Activated CD4-positive, alpha-beta T cell treated with anti-CD3 and anti-CD28 coated beads for 4 hours (primary cell): ENCODE measurements around the gene TNPO3.

Source experiments
- DNase-seq, 2 donors: peaks; one replicate each; pipeline ENCODE4 v3.0.0-alpha.2; 2020

Gene TNPO3

GRCh38 chr7:129054438-129055293, at the start of gene TNPO3:
TNPO3 (minus strand) TSS chr7:129055111; CDS start chr7:129054770, 341 bp downstream.
- peak; percentile 90 to 91 for DNase-seq

GRCh38 chr7:129103561-129104324, 48.8 kb upstream of the TNPO3 start:
- no peak for DNase-seq

- no peak for DNase-seq
Observed at GRCh38 chr7:129101746-129102145, 46.8 kb upstream of the TNPO3 start.

- DNase-seq = no peak
Observed at GRCh38 chr7:129100827-129101166, 45.9 kb upstream of the TNPO3 start.

- DNase-seq = no peak
Observed at GRCh38 chr7:129098409-129099084, 43.6 kb upstream of the TNPO3 start.

- DNase-seq = peak in 1 of 2 donors; percentile 2
Observed at GRCh38 chr7:129095258-129095657, 40.3 kb upstream of the TNPO3 start.

- no peak for DNase-seq
Observed at GRCh38 chr7:129094501-129094900, 39.6 kb upstream of the TNPO3 start.

- no peak for DNase-seq
Observed at GRCh38 chr7:129093867-129094456, 39.1 kb upstream of the TNPO3 start.

GRCh38 chr7:129091484-129092002, 36.6 kb upstream of the TNPO3 start:
- DNase-seq = peak; percentile 71 to 89

GRCh38 chr7:129090300-129090907, 35.5 kb upstream of the TNPO3 start:
- no peak for DNase-seq

GRCh38 chr7:129089521-129090212, 34.8 kb upstream of the TNPO3 start:
- no peak for DNase-seq

- no peak for DNase-seq
Observed at GRCh38 chr7:129084801-129085551, 30.1 kb upstream of the TNPO3 start.

- no peak for DNase-seq
Observed at GRCh38 chr7:129083525-129083924, 28.6 kb upstream of the TNPO3 start.

GRCh38 chr7:129078455-129078854, 23.5 kb upstream of the TNPO3 start:
- DNase-seq = no peak

- DNase-seq = no peak
Observed at GRCh38 chr7:129076886-129077285, 22.0 kb upstream of the TNPO3 start.

GRCh38 chr7:129074994-129075393, 20.1 kb upstream of the TNPO3 start:
- no peak for DNase-seq

GRCh38 chr7:129074361-129074871, 19.5 kb upstream of the TNPO3 start:
- no peak for DNase-seq

GRCh38 chr7:129073738-129074137, 18.8 kb upstream of the TNPO3 start:
- DNase-seq = no peak

- no peak for DNase-seq
Observed at GRCh38 chr7:129073204-129073603, 18.3 kb upstream of the TNPO3 start.

- no peak for DNase-seq
Observed at GRCh38 chr7:129072479-129073011, 17.6 kb upstream of the TNPO3 start.

- DNase-seq = no peak
Observed at GRCh38 chr7:129069021-129069420, 14.1 kb upstream of the TNPO3 start.
